Measurements from ENCODE around the gene HNRNPUL2.
A peak's percentile ranks its signal among the peaks of the same experiment; 100 is the strongest.

HNRNPUL2 gene

DNA sequence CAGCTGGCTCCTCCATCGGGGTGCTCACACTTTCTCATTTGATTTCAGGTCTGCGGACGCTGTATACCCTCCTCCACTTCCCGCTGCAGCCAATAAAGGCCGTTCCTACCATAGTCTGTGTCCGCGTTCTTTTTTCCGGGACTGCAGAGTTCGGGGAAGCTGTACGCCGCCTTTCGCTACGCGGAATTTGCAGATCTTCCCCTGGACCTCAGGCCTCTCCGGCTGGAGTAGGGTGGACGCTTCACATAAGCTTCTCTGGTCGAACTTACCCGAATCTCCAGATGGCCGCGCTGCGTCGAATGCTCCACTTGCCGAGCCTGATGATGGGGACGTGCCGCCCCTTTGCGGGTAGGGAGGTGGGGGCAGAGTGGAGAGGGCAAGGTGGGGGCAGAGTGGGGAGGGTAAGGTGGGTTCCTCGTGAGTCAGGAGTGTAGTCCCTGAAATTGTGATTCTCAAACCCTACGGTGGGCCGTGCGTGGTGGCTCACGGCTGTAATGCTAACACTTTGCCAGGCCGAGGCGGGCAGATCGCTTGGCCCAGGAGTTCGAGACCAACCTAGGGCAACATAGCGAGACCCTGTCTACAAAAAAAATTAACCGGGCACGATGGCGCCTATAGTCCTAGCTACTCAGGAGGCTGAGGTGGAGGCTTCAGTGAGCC is 61.5 kb downstream of the HNRNPUL2 start:
- Histone ChIP-seq H3K4me3 (ENCODE audit: low read depth in 1 of 2, low read length in 2 of 2) (peak overlapping the region; percentile 86 to 90), H3K27me3 (ENCODE audit: low read depth, low read length) (no peaks in the 10 kb centered on the region), H3K4me1 (ENCODE audit: control insufficient read depth in 1 of 2, insufficient read depth in 2 of 2, low read length in 2 of 2) (peaks cover 15 to 34% of the 10 kb centered on the region in 2 donors), H3K27ac (ENCODE audit: low read length) (peak overlapping the region; percentile 85), H3K36me3 (ENCODE audit: control insufficient read depth in 1 of 2, insufficient read depth in 2 of 2, low read length in 2 of 2) (peaks cover 8% of the 10 kb centered on the region in 2 donors), H3K9me3 (ENCODE audit: control insufficient read depth in 1 of 2, low read length in 2 of 2) (no peaks in the 10 kb centered on the region)

DNA sequence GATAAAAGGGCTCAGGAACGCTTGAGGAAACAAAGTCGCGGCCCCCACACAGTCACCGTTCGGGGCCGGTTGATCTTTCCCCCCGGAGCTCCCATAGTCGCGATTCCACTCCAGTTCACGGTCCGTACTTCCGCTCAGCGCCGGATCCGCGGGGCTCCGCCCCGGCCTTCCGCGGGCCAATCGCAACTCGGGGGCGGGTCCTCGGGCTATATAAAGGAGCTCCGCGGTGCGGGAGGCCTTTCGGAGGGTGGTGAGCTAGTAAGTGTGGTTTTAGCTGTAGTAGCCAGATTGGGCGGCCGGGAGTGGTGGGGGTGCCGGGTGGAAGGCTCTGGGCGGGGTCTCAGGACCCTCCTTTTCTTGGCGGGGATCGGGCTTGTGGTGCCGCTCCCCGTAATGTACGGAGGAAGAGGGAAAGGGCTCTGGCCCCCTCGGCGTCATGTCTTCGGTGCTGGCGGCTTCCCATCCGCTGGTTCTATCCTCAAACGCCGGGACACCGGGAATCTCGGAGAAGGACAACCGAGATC is 62.1 kb downstream of the HNRNPUL2 start, which contains the start of the genes C11orf98 and CSKMT:
C11orf98 (minus strand) TSS at position 136 of the 524 bp plus-strand sequence; CDS start at position 95, 41 bp downstream.
CSKMT (plus strand) TSS at position 238 of the 524 bp plus-strand sequence. CDS start 568 bp downstream, outside the sequence.
- Histone ChIP-seq H3K4me1 (ENCODE audit: control insufficient read depth in 1 of 2, insufficient read depth in 2 of 2, low read length in 2 of 2) (peaks cover 15 to 28% of the 10 kb centered on the region in 2 donors), H3K36me3 (ENCODE audit: control insufficient read depth in 1 of 2, insufficient read depth in 2 of 2, low read length in 2 of 2) (peaks cover 8% of the 10 kb centered on the region in 2 donors), H3K27me3 (ENCODE audit: low read depth, low read length) (no peaks in the 10 kb centered on the region), H3K9me3 (ENCODE audit: control insufficient read depth in 1 of 2, low read length in 2 of 2) (no peaks in the 10 kb centered on the region), H3K4me3 (ENCODE audit: low read depth in 1 of 2, low read length in 2 of 2) (peak within 1 kb of the TSS; percentile 86 to 90), H3K27ac (ENCODE audit: low read length) (peak within 1 kb of the TSS; percentile 85)

DNA sequence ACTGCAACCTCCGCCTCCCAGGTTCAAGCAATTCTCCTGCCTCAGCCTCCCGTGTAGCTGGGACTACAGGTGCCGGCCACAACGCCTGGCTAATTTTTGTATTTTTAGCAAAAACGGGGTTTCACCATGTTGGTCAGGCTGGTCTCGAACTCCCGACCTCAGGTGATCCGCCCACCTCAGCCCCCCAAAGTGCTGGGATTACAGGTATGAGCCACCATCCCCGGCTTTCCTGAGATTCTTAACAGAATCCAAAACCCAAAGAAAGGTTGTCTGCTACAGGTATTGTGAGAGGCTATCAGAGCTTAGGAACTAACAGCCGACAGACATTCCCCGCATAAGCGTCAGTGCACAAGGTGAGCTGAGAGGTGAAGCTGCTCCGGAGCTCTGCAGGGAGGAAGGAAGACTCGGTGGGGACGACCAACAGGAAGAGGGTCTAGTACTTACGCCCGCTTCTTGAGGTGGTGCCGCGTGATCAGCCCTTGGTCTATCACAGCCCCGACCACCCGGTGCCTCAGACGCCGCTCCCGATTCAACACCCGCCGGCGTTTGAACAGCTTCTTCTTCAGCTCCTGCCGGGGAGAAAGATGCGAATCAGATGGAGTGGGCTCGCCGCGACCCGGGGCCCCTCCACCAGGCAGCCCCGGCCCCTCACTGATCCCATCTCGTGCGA is 62.7 kb downstream of the HNRNPUL2 start:
- Histone ChIP-seq H3K4me1 (ENCODE audit: control insufficient read depth in 1 of 2, insufficient read depth in 2 of 2, low read length in 2 of 2) (peaks cover 15 to 28% of the 10 kb centered on the region in 2 donors), H3K4me3 (ENCODE audit: low read depth in 1 of 2, low read length in 2 of 2) (peak overlapping the region; percentile 86 to 90), H3K9me3 (ENCODE audit: control insufficient read depth in 1 of 2, low read length in 2 of 2) (no peaks in the 10 kb centered on the region), H3K27me3 (ENCODE audit: low read depth, low read length) (no peaks in the 10 kb centered on the region), H3K27ac (ENCODE audit: low read length) (peak overlapping the region; percentile 85), H3K36me3 (ENCODE audit: control insufficient read depth in 1 of 2, insufficient read depth in 2 of 2, low read length in 2 of 2) (peaks cover 8% of the 10 kb centered on the region in 2 donors)
